GM23338 (cell line): ENCODE results near the gene RAPGEF4. TPM values are rescaled to one million over a fixed set of nuclear protein-coding genes. Genes with fewer than 3 reads are reported as not detected.

Source experiments
- ATAC-seq: fragments of 200-7000 bp; cut with Tn5 transposase; 3 replicates; pipeline ENCODE4 v1.9.1; 2020
- DNase-seq: peaks from one replicate; pipeline ENCODE4 v3.0.0-alpha.2; 2015; ENCODE audit warnings: low spot score
- H2AFZ ChIP-seq: fragments of 200-600 bp; sonication (generic); 2 replicates; pipeline ENCODE4 v1.8.0; 2016; ENCODE audit warnings: antibody characterized with exemption, mild to moderate bottlenecking, moderate library complexity
- H3F3A ChIP-seq: fragments of 200-600 bp; sonication (generic); replicated peaks from 2 replicates; pipeline ENCODE4 v1.8.0; 2017; ENCODE audit warnings: antibody characterized with exemption, mixed run types, low read depth
- H3K27ac ChIP-seq: fragments of 200-600 bp; sonication (generic); 2 replicates; pipeline ENCODE4 v1.6.1; 2016; ENCODE audit warnings: low read depth
- H3K27me3 ChIP-seq: fragments of 200-600 bp; sonication (generic); 2 replicates; pipeline ENCODE4 v1.8.0; 2016; ENCODE audit warnings: mild to moderate bottlenecking, mixed run types, moderate library complexity; ENCODE audit not compliant: insufficient read depth
- H3K36me3 ChIP-seq: fragments of 200-600 bp; sonication (generic); 2 replicates; pipeline ENCODE4 v1.8.0; 2016; ENCODE audit warnings: mild to moderate bottlenecking; ENCODE audit not compliant: insufficient read depth
- H3K4me1 ChIP-seq: fragments of 200-600 bp; sonication (generic); 2 replicates; pipeline ENCODE4 v1.8.0; 2016; ENCODE audit warnings: mild to moderate bottlenecking, moderate library complexity; ENCODE audit not compliant: insufficient read depth
- H3K4me2 ChIP-seq: fragments of 200-600 bp; sonication (generic); 2 replicates; pipeline ENCODE4 v1.7.1; 2017; ENCODE audit warnings: mixed run types
- H3K4me3 ChIP-seq: fragments of 200-600 bp; sonication (generic); 2 replicates; pipeline ENCODE4 v1.6.1; 2016; ENCODE audit warnings: mixed run types
- H3K79me2 ChIP-seq: fragments of 200-600 bp; sonication (generic); replicated peaks from 2 replicates; pipeline ENCODE4 v1.8.0; 2017; ENCODE audit warnings: mild to moderate bottlenecking; ENCODE audit not compliant: insufficient read depth
- H3K9me2 ChIP-seq: fragments of 200-600 bp; sonication (generic); 2 replicates; pipeline ENCODE4 v1.8.0; 2017; ENCODE audit not compliant: insufficient read depth
- H4K20me1 ChIP-seq: fragments of 200-600 bp; sonication (generic); replicated peaks from 2 replicates; pipeline ENCODE4 v1.8.0; 2017; ENCODE audit warnings: mild to moderate bottlenecking; ENCODE audit not compliant: insufficient read depth
- H3K27ac Mint-ChIP-seq: 2 replicates; pipeline ENCODE4 v1.8.0; 2020; ENCODE audit warnings: inconsistent platforms, mild to moderate bottlenecking, moderate library complexity, mixed read lengths
- H3K27me3 Mint-ChIP-seq: 3 replicates; pipeline ENCODE4 v1.8.0; 2022; ENCODE audit warnings: low read depth, mild to moderate bottlenecking, moderate library complexity, mixed read lengths, inconsistent platforms; ENCODE audit not compliant: insufficient read depth, poor library complexity
- H3K36me3 Mint-ChIP-seq: 3 replicates; pipeline ENCODE4 v1.8.0; 2021; ENCODE audit warnings: low read depth, mild to moderate bottlenecking, inconsistent platforms, moderate library complexity, mixed read lengths
- H3K4me1 Mint-ChIP-seq: 3 replicates; pipeline ENCODE4 v1.8.0; 2020; ENCODE audit warnings: mild to moderate bottlenecking, inconsistent platforms, mixed read lengths
- H3K4me3 Mint-ChIP-seq: 3 replicates; pipeline ENCODE4 v1.8.0; 2021; ENCODE audit warnings: moderate library complexity, mild to moderate bottlenecking, inconsistent platforms, mixed read lengths
- H3K9me3 Mint-ChIP-seq: 3 replicates; pipeline ENCODE4 v1.8.0; 2020; ENCODE audit warnings: moderate library complexity, mild to moderate bottlenecking, inconsistent platforms, mixed read lengths
- CREB1 ChIP-seq: fragments of 250-450 bp; sonication (Bioruptor Pico); IDR thresholded peaks from 2 replicates; pipeline ENCODE4 v1.5.0; 2020; ENCODE audit warnings: low read depth, mild to moderate bottlenecking, moderate library complexity
- EZH2 ChIP-seq: fragments of 200-600 bp; sonication (generic); IDR thresholded peaks from one replicate; pipeline ENCODE4 v1.8.0; 2017; ENCODE audit warnings: antibody characterized with exemption, mild to moderate bottlenecking, low read depth; ENCODE audit not compliant: unreplicated experiment
- EZH2phosphoT487 ChIP-seq: fragments of 200-600 bp; sonication (generic); IDR thresholded peaks from one replicate; pipeline ENCODE4 v1.8.1; 2018; ENCODE audit warnings: antibody characterized with exemption; ENCODE audit not compliant: unreplicated experiment
- JUNB ChIP-seq: IDR thresholded peaks from one replicate; pipeline ENCODE4 v1.6.1; 2016; ENCODE audit warnings: antibody characterized with exemption; ENCODE audit not compliant: unreplicated experiment
- NANOG ChIP-seq: IDR thresholded peaks from 2 replicates; pipeline ENCODE4 v1.6.1; 2016; ENCODE audit warnings: antibody characterized with exemption, borderline replicate concordance
- POLR2AphosphoS5 ChIP-seq: IDR thresholded peaks from 2 replicates; pipeline ENCODE4 v1.6.1; 2016; ENCODE audit warnings: antibody characterized with exemption, low read depth
- STAT1 ChIP-seq: IDR thresholded peaks from one replicate; pipeline ENCODE4 v1.6.1; 2016; ENCODE audit warnings: antibody characterized with exemption; ENCODE audit not compliant: unreplicated experiment
- ZNF114 ChIP-seq: fragments of 250-450 bp; sonication (Bioruptor Pico); IDR thresholded peaks from 2 replicates; pipeline ENCODE4 v1.5.0; 2020; ENCODE audit warnings: mild to moderate bottlenecking, moderate library complexity
- ZNF331 ChIP-seq: fragments of 250-450 bp; sonication (Bioruptor Pico); IDR thresholded peaks from 2 replicates; pipeline ENCODE4 v1.5.0; 2020; ENCODE audit warnings: low read depth, mild to moderate bottlenecking, moderate library complexity
- polyA plus RNA-seq: library from polyadenylated mRNA; unstranded; fragments of >200 nt; fragmentation: Nextera tagmentation; extraction: Ambion mirVana; gene quantifications from 2 replicates; pipeline ENCODE4 v1.2.1, GENCODE V29; 2016
- total RNA-seq: library from RNA; depleted of rRNA; stranded (reverse); fragments of >200 nt; shearing (Covaris generic); gene quantifications from 2 replicates; pipeline ENCODE4 v1.2.3, GENCODE V29; 2014
- TF ChIP-seq, protein P1 (sequence below): IDR thresholded peaks from one replicate; pipeline ENCODE4 v1.6.1; 2018; ENCODE audit warnings: antibody characterized with exemption; ENCODE audit not compliant: unreplicated experiment
- TF ChIP-seq, protein P2 (sequence below): IDR thresholded peaks from 2 replicates; pipeline ENCODE4 v1.6.1; 2016; ENCODE audit warnings: antibody characterized with exemption
- TF ChIP-seq, protein P3 (sequence below), 2 experiments: fragments of 200-600 bp in 1 of 2; sonication (generic) in 1 of 2; conservative IDR thresholded peaks; 2 replicates each; pipeline versions ENCODE4 v1.5.1 to v1.6.1; 2016 to 2017; ENCODE audit warnings: antibody characterized with exemption in 2 of 2, low read depth in 2 of 2, mild to moderate bottlenecking in 2 of 2, moderate library complexity in 1 of 2
- TF ChIP-seq, protein P4 (sequence below): fragments of 250-450 bp; sonication (Bioruptor Pico); IDR thresholded peaks from 2 replicates; pipeline ENCODE4 v1.5.0; 2020; ENCODE audit warnings: mild to moderate bottlenecking, moderate library complexity

Gene RAPGEF4
- total and polyA plus RNA-seq, 2 experiments from 2014 or later = 1.7 to 4.7 TPM

DNA sequence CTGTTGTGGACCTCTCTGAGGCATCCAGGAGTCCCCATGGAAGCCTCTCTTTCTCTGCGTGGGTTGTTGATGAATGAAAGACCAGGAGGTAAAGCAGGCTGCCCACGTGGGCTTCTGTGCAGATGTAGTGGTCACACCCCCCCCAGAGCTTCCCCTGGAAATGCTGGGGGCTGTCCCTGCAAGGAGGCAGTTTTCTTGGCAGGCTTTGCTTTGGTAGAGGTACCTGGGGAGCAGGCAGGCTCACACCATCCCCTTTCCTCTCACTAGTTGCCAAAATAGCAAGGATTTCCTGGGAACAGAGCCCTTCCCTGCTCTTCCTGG, 242.4 kb downstream of the RAPGEF4 start:
- no peaks in the 10 kb centered on the region for H3K27me3 ChIP-seq
- 0 out of 2 replicates have a peak overlapping the region, but pooled peaks have one; percentile 13 for H3K27ac Mint-ChIP-seq
- no peak overlapping the region for H3K4me3 ChIP-seq
- no peaks in the 10 kb centered on the region for H3K9me2 ChIP-seq
- DNase-seq = no peak
- peaks cover 1% of the 10 kb centered on the region for H3K27me3 Mint-ChIP-seq
- H3K4me1 Mint-ChIP-seq = peaks cover 7% of the 10 kb centered on the region
- no peak overlapping the region for H3K4me2 ChIP-seq
- no peaks in the 10 kb centered on the region for H3K36me3 Mint-ChIP-seq
- no peak; the same call in 2 of the 3 replicates for ATAC-seq
- no peaks in the 10 kb centered on the region for H3K79me2 ChIP-seq
- H3K9me3 Mint-ChIP-seq = no peaks in the 10 kb centered on the region
- no peaks in the 10 kb centered on the region for H3K36me3 ChIP-seq
- H3F3A ChIP-seq = no peaks in the 10 kb centered on the region
- H3K4me1 ChIP-seq = no peaks in the 10 kb centered on the region; the same call in 1 of the 2 replicates
- peak overlapping the region; percentile 66; the same call in 1 of the 2 replicates for H2AFZ ChIP-seq
- no peak overlapping the region for H3K27ac ChIP-seq
- no peak for TF ChIP-seq NANOG
- TF ChIP-seq, protein P1, sequence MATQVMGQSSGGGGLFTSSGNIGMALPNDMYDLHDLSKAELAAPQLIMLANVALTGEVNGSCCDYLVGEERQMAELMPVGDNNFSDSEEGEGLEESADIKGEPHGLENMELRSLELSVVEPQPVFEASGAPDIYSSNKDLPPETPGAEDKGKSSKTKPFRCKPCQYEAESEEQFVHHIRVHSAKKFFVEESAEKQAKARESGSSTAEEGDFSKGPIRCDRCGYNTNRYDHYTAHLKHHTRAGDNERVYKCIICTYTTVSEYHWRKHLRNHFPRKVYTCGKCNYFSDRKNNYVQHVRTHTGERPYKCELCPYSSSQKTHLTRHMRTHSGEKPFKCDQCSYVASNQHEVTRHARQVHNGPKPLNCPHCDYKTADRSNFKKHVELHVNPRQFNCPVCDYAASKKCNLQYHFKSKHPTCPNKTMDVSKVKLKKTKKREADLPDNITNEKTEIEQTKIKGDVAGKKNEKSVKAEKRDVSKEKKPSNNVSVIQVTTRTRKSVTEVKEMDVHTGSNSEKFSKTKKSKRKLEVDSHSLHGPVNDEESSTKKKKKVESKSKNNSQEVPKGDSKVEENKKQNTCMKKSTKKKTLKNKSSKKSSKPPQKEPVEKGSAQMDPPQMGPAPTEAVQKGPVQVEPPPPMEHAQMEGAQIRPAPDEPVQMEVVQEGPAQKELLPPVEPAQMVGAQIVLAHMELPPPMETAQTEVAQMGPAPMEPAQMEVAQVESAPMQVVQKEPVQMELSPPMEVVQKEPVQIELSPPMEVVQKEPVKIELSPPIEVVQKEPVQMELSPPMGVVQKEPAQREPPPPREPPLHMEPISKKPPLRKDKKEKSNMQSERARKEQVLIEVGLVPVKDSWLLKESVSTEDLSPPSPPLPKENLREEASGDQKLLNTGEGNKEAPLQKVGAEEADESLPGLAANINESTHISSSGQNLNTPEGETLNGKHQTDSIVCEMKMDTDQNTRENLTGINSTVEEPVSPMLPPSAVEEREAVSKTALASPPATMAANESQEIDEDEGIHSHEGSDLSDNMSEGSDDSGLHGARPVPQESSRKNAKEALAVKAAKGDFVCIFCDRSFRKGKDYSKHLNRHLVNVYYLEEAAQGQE = no peak
- no peak for TF ChIP-seq CREB1 (CRISPR knock-in tag)
- no peak for TF ChIP-seq JUNB
- TF ChIP-seq STAT1 = no peak
- TF ChIP-seq POLR2AphosphoS5 = no peak
- TF ChIP-seq EZH2phosphoT487 = no peak
- TF ChIP-seq, protein P2, sequence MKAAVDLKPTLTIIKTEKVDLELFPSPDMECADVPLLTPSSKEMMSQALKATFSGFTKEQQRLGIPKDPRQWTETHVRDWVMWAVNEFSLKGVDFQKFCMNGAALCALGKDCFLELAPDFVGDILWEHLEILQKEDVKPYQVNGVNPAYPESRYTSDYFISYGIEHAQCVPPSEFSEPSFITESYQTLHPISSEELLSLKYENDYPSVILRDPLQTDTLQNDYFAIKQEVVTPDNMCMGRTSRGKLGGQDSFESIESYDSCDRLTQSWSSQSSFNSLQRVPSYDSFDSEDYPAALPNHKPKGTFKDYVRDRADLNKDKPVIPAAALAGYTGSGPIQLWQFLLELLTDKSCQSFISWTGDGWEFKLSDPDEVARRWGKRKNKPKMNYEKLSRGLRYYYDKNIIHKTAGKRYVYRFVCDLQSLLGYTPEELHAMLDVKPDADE = no peak
- TF ChIP-seq, protein P3, sequence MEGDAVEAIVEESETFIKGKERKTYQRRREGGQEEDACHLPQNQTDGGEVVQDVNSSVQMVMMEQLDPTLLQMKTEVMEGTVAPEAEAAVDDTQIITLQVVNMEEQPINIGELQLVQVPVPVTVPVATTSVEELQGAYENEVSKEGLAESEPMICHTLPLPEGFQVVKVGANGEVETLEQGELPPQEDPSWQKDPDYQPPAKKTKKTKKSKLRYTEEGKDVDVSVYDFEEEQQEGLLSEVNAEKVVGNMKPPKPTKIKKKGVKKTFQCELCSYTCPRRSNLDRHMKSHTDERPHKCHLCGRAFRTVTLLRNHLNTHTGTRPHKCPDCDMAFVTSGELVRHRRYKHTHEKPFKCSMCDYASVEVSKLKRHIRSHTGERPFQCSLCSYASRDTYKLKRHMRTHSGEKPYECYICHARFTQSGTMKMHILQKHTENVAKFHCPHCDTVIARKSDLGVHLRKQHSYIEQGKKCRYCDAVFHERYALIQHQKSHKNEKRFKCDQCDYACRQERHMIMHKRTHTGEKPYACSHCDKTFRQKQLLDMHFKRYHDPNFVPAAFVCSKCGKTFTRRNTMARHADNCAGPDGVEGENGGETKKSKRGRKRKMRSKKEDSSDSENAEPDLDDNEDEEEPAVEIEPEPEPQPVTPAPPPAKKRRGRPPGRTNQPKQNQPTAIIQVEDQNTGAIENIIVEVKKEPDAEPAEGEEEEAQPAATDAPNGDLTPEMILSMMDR (conservative IDR thresholded peaks at IDR 0.05; ENCODE audit: low read depth in 2 of 2) = no peak
- TF ChIP-seq, protein P4, sequence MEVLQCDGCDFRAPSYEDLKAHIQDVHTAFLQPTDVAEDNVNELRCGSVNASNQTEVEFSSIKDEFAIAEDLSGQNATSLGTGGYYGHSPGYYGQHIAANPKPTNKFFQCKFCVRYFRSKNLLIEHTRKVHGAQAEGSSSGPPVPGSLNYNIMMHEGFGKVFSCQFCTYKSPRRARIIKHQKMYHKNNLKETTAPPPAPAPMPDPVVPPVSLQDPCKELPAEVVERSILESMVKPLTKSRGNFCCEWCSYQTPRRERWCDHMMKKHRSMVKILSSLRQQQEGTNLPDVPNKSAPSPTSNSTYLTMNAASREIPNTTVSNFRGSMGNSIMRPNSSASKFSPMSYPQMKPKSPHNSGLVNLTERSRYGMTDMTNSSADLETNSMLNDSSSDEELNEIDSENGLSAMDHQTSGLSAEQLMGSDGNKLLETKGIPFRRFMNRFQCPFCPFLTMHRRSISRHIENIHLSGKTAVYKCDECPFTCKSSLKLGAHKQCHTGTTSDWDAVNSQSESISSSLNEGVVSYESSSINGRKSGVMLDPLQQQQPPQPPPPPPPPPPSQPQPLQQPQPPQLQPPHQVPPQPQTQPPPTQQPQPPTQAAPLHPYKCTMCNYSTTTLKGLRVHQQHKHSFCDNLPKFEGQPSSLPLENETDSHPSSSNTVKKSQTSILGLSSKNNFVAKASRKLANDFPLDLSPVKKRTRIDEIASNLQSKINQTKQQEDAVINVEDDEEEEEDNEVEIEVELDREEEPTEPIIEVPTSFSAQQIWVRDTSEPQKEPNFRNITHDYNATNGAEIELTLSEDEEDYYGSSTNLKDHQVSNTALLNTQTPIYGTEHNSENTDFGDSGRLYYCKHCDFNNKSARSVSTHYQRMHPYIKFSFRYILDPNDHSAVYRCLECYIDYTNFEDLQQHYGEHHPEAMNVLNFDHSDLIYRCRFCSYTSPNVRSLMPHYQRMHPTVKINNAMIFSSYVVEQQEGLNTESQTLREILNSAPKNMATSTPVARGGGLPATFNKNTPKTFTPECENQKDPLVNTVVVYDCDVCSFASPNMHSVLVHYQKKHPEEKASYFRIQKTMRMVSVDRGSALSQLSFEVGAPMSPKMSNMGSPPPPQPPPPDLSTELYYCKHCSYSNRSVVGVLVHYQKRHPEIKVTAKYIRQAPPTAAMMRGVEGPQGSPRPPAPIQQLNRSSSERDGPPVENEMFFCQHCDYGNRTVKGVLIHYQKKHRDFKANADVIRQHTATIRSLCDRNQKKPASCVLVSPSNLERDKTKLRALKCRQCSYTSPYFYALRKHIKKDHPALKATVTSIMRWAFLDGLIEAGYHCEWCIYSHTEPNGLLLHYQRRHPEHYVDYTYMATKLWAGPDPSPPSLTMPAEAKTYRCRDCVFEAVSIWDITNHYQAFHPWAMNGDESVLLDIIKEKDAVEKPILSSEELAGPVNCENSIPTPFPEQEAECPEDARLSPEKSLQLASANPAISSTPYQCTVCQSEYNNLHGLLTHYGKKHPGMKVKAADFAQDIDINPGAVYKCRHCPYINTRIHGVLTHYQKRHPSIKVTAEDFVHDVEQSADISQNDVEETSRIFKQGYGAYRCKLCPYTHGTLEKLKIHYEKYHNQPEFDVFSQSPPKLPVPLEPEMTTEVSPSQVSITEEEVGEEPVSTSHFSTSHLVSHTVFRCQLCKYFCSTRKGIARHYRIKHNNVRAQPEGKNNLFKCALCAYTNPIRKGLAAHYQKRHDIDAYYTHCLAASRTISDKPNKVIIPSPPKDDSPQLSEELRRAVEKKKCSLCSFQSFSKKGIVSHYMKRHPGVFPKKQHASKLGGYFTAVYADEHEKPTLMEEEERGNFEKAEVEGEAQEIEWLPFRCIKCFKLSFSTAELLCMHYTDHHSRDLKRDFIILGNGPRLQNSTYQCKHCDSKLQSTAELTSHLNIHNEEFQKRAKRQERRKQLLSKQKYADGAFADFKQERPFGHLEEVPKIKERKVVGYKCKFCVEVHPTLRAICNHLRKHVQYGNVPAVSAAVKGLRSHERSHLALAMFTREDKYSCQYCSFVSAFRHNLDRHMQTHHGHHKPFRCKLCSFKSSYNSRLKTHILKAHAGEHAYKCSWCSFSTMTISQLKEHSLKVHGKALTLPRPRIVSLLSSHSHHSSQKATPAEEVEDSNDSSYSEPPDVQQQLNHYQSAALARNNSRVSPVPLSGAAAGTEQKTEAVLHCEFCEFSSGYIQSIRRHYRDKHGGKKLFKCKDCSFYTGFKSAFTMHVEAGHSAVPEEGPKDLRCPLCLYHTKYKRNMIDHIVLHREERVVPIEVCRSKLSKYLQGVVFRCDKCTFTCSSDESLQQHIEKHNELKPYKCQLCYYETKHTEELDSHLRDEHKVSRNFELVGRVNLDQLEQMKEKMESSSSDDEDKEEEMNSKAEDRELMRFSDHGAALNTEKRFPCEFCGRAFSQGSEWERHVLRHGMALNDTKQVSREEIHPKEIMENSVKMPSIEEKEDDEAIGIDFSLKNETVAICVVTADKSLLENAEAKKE (CRISPR knock-in tag) = no peak
- no peak for TF ChIP-seq ZNF331 (CRISPR knock-in tag)
- no peak for TF ChIP-seq ZNF114
- no peak for TF ChIP-seq EZH2
- no peak overlapping the region for H3K4me3 Mint-ChIP-seq
- no peaks in the 10 kb centered on the region for H4K20me1 ChIP-seq
